WTC11 (cell line): Measurements from ENCODE around the gene HDAC7. TPM values are rescaled to one million over a fixed set of nuclear protein-coding genes. Genes with fewer than 3 reads are reported as not detected.

ENCODE experiments used
- ATAC-seq: fragments of 200-7000 bp; cut with Tn5 transposase; 2 replicates; pipeline ENCODE4 v1.10.0; 2021; ENCODE audit warnings: mild to moderate bottlenecking, moderate library complexity
- CTCF ChIA-PET: fragments of 300-600 bp; sonication (Branson Sonifier 250); formaldehyde crosslinking; loops from one replicate; lab custom pipeline; 2021; ENCODE audit warnings: antibody characterized with exemption; lab: Charles Lee
- POLR2A ChIA-PET: fragments of 350-600 bp; sonication (Branson Sonifier 250); formaldehyde crosslinking; loops from one replicate; lab custom pipeline; 2021; ENCODE audit warnings: antibody characterized with exemption; lab: Charles Lee
- DNase-seq: peaks from one replicate; pipeline ENCODE4 v3.0.0; 2021; ENCODE audit warnings: low spot score
- H3K27ac Mint-ChIP-seq: 2 replicates; pipeline ENCODE4 v1.8.0; 2021; ENCODE audit warnings: mixed read lengths
- H3K27me3 Mint-ChIP-seq: 2 replicates; pipeline ENCODE4 v1.8.0; 2021; ENCODE audit warnings: low read depth, mild to moderate bottlenecking, moderate library complexity, mixed read lengths
- H3K36me3 Mint-ChIP-seq: 2 replicates; pipeline ENCODE4 v1.8.0; 2021; ENCODE audit warnings: mixed read lengths
- H3K4me1 Mint-ChIP-seq: 2 replicates; pipeline ENCODE4 v1.8.0; 2022; ENCODE audit warnings: mixed read lengths
- H3K4me3 Mint-ChIP-seq: 2 replicates; pipeline ENCODE4 v1.8.0; 2021; ENCODE audit warnings: mild to moderate bottlenecking, moderate library complexity, mixed read lengths
- H3K9me3 Mint-ChIP-seq: 2 replicates; pipeline ENCODE4 v1.8.0; 2021; ENCODE audit warnings: mixed read lengths
- JAZF1 ChIP-seq: fragments of 250-450 bp; sonication (Bioruptor Pico); IDR thresholded peaks from 2 replicates; pipeline ENCODE4 v1.9.0; 2021; ENCODE audit warnings: moderate library complexity, mild to moderate bottlenecking, inconsistent platforms
- JUN ChIP-seq: sonication (generic); formaldehyde crosslinking; IDR thresholded peaks from 2 replicates; pipeline ENCODE4 v1.8.0; 2023; ENCODE audit warnings: mild to moderate bottlenecking, missing genetic modification reagents
- KAT7 ChIP-seq: sonication (generic); formaldehyde crosslinking; IDR thresholded peaks from 2 replicates; pipeline ENCODE4 v1.8.1; 2023; ENCODE audit warnings: missing genetic modification reagents, mild to moderate bottlenecking, borderline replicate concordance
- SMAD4 ChIP-seq: sonication (generic); formaldehyde crosslinking; IDR thresholded peaks from 2 replicates; pipeline ENCODE4 v1.8.0; 2022; ENCODE audit warnings: mild to moderate bottlenecking, missing genetic modification reagents
- TEAD1 ChIP-seq: sonication (generic); formaldehyde crosslinking; IDR thresholded peaks from 2 replicates; pipeline ENCODE4 v1.8.0; 2022; ENCODE audit warnings: mild to moderate bottlenecking, missing genetic modification reagents
- ZNF423 ChIP-seq: fragments of 250-450 bp; sonication (Bioruptor Pico); IDR thresholded peaks from 2 replicates; pipeline ENCODE4 v2.1.2; 2022; ENCODE audit warnings: mild to moderate bottlenecking, moderate library complexity
- total RNA-seq: library from RNA; stranded (reverse); gene quantifications from 3 replicates; pipeline ENCODE4 v1.2.3, GENCODE V29; 2021
- TF ChIP-seq, protein P1 (sequence below): fragments of 200-600 bp; IDR thresholded peaks from 2 replicates; pipeline ENCODE4 v1.8.0; 2022; ENCODE audit warnings: antibody characterized with exemption
- TF ChIP-seq, protein P2 (sequence below): sonication (generic); formaldehyde crosslinking; IDR thresholded peaks from 2 replicates; pipeline ENCODE4 v1.8.0; 2022; ENCODE audit warnings: missing genetic modification reagents
- TF ChIP-seq, protein P3 (sequence below): sonication (generic); formaldehyde crosslinking; IDR thresholded peaks from 2 replicates; pipeline ENCODE4 v1.8.0; 2023; ENCODE audit warnings: missing genetic modification reagents, mild to moderate bottlenecking, borderline replicate concordance
- TF ChIP-seq, protein P4 (sequence below): sonication (generic); formaldehyde crosslinking; IDR thresholded peaks from 2 replicates; pipeline ENCODE4 v1.8.1; 2023; ENCODE audit warnings: mild to moderate bottlenecking, missing genetic modification reagents, moderate library complexity
- TF ChIP-seq, protein P5 (sequence below): fragments of 250-450 bp; sonication (Bioruptor Pico); IDR thresholded peaks from 2 replicates; pipeline ENCODE4 v1.9.0; 2021; ENCODE audit warnings: mild to moderate bottlenecking
- TF ChIP-seq, protein P6 (sequence below): sonication (generic); formaldehyde crosslinking; IDR thresholded peaks from 2 replicates; pipeline ENCODE4 v1.8.1; 2023; ENCODE audit warnings: mild to moderate bottlenecking, missing genetic modification reagents, moderate library complexity

HDAC7 gene
- total RNA-seq, 1 experiment from 2014 or later, result 111 TPM

DNA sequence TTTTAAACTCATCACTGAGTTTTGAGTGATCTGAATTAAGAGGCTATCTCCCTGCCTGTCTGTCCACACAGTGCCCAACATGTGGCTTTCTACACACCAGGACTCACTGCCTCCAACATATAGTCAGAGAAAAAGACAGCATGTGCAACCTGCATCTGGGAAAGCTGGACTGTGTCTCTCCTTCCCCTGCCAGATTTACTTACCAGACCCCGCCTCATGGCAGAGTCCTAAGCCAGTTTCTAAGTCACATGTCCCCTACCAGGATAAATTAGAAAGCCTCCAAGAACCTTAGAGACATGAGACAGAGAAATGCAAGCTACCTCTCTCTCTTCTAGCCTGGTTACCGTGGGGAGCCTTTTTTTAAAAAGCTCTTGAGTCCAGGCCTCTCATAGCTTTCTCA, 2.7 kb upstream of the HDAC7 start:
- ATAC-seq (no peak), DNase-seq (no peak)
- no peaks in the 10 kb centered on the region for H3K9me3 Mint-ChIP-seq
- H3K27me3 Mint-ChIP-seq, result peaks cover 12% of the 10 kb centered on the region
- H3K36me3 Mint-ChIP-seq, result no peaks in the 10 kb centered on the region
- CTCF ChIA-PET, result interaction anchor here (1.3 to 7.6 kb wide), 4 partner anchors 15 to 81 kb away, joined by 3 to 134 read pairs (median 8); no protein-coding TSS in a partner anchor
- TF ChIP-seq, protein P1, sequence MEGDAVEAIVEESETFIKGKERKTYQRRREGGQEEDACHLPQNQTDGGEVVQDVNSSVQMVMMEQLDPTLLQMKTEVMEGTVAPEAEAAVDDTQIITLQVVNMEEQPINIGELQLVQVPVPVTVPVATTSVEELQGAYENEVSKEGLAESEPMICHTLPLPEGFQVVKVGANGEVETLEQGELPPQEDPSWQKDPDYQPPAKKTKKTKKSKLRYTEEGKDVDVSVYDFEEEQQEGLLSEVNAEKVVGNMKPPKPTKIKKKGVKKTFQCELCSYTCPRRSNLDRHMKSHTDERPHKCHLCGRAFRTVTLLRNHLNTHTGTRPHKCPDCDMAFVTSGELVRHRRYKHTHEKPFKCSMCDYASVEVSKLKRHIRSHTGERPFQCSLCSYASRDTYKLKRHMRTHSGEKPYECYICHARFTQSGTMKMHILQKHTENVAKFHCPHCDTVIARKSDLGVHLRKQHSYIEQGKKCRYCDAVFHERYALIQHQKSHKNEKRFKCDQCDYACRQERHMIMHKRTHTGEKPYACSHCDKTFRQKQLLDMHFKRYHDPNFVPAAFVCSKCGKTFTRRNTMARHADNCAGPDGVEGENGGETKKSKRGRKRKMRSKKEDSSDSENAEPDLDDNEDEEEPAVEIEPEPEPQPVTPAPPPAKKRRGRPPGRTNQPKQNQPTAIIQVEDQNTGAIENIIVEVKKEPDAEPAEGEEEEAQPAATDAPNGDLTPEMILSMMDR, result no peak
- TF ChIP-seq JAZF1 (CRISPR knock-in tag) (no peak), TEAD1 (CRISPR knock-in tag) (no peak), ZNF423 (CRISPR knock-in tag) (no peak), JUN (CRISPR knock-in tag) (no peak)
- TF ChIP-seq, protein P2, sequence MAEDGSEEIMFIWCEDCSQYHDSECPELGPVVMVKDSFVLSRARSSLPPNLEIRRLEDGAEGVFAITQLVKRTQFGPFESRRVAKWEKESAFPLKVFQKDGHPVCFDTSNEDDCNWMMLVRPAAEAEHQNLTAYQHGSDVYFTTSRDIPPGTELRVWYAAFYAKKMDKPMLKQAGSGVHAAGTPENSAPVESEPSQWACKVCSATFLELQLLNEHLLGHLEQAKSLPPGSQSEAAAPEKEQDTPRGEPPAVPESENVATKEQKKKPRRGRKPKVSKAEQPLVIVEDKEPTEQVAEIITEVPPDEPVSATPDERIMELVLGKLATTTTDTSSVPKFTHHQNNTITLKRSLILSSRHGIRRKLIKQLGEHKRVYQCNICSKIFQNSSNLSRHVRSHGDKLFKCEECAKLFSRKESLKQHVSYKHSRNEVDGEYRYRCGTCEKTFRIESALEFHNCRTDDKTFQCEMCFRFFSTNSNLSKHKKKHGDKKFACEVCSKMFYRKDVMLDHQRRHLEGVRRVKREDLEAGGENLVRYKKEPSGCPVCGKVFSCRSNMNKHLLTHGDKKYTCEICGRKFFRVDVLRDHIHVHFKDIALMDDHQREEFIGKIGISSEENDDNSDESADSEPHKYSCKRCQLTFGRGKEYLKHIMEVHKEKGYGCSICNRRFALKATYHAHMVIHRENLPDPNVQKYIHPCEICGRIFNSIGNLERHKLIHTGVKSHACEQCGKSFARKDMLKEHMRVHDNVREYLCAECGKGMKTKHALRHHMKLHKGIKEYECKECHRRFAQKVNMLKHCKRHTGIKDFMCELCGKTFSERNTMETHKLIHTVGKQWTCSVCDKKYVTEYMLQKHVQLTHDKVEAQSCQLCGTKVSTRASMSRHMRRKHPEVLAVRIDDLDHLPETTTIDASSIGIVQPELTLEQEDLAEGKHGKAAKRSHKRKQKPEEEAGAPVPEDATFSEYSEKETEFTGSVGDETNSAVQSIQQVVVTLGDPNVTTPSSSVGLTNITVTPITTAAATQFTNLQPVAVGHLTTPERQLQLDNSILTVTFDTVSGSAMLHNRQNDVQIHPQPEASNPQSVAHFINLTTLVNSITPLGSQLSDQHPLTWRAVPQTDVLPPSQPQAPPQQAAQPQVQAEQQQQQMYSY (CRISPR knock-in tag), result no peak
- TF ChIP-seq, protein P3, sequence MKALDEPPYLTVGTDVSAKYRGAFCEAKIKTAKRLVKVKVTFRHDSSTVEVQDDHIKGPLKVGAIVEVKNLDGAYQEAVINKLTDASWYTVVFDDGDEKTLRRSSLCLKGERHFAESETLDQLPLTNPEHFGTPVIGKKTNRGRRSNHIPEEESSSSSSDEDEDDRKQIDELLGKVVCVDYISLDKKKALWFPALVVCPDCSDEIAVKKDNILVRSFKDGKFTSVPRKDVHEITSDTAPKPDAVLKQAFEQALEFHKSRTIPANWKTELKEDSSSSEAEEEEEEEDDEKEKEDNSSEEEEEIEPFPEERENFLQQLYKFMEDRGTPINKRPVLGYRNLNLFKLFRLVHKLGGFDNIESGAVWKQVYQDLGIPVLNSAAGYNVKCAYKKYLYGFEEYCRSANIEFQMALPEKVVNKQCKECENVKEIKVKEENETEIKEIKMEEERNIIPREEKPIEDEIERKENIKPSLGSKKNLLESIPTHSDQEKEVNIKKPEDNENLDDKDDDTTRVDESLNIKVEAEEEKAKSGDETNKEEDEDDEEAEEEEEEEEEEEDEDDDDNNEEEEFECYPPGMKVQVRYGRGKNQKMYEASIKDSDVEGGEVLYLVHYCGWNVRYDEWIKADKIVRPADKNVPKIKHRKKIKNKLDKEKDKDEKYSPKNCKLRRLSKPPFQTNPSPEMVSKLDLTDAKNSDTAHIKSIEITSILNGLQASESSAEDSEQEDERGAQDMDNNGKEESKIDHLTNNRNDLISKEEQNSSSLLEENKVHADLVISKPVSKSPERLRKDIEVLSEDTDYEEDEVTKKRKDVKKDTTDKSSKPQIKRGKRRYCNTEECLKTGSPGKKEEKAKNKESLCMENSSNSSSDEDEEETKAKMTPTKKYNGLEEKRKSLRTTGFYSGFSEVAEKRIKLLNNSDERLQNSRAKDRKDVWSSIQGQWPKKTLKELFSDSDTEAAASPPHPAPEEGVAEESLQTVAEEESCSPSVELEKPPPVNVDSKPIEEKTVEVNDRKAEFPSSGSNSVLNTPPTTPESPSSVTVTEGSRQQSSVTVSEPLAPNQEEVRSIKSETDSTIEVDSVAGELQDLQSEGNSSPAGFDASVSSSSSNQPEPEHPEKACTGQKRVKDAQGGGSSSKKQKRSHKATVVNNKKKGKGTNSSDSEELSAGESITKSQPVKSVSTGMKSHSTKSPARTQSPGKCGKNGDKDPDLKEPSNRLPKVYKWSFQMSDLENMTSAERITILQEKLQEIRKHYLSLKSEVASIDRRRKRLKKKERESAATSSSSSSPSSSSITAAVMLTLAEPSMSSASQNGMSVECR (CRISPR knock-in tag), result no peak
- TF ChIP-seq, all 79 proteins: peak for 0
- peaks cover 55% of the 10 kb centered on the region for H3K4me1 Mint-ChIP-seq
- H3K27ac Mint-ChIP-seq, result no peak overlapping the region
- no peak overlapping the region; the same call in 1 of the 2 replicates for H3K4me3 Mint-ChIP-seq
- POLR2A ChIA-PET, result no interaction called here

DNA sequence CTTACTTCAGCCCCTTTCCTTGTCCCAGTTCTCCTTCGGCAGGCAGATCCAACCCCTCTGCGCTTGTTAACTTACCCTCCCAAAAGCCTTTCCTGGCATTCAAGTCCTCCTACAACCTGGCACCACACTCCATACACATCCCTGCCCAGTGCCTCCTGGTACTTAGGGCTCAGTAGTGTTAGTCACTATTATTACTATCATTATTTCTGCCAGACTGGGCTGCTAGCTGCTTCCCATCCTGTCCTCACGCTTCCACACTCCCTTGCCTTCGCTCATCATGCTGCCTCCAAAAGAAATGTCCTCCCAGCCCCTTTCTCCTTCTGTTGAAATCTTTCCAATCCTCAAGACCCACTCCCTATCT, 1.6 kb upstream of the HDAC7 start:
- TF ChIP-seq, protein P4, sequence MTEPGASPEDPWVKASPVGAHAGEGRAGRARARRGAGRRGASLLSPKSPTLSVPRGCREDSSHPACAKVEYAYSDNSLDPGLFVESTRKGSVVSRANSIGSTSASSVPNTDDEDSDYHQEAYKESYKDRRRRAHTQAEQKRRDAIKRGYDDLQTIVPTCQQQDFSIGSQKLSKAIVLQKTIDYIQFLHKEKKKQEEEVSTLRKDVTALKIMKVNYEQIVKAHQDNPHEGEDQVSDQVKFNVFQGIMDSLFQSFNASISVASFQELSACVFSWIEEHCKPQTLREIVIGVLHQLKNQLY (CRISPR knock-in tag), result no peak
- TF ChIP-seq, protein P5, sequence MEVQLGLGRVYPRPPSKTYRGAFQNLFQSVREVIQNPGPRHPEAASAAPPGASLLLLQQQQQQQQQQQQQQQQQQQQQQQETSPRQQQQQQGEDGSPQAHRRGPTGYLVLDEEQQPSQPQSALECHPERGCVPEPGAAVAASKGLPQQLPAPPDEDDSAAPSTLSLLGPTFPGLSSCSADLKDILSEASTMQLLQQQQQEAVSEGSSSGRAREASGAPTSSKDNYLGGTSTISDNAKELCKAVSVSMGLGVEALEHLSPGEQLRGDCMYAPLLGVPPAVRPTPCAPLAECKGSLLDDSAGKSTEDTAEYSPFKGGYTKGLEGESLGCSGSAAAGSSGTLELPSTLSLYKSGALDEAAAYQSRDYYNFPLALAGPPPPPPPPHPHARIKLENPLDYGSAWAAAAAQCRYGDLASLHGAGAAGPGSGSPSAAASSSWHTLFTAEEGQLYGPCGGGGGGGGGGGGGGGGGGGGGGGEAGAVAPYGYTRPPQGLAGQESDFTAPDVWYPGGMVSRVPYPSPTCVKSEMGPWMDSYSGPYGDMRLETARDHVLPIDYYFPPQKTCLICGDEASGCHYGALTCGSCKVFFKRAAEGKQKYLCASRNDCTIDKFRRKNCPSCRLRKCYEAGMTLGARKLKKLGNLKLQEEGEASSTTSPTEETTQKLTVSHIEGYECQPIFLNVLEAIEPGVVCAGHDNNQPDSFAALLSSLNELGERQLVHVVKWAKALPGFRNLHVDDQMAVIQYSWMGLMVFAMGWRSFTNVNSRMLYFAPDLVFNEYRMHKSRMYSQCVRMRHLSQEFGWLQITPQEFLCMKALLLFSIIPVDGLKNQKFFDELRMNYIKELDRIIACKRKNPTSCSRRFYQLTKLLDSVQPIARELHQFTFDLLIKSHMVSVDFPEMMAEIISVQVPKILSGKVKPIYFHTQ, result no peak
- TF ChIP-seq KAT7 (CRISPR knock-in tag) (no peak), SMAD4 (CRISPR knock-in tag) (no peak)
- TF ChIP-seq, protein P6, sequence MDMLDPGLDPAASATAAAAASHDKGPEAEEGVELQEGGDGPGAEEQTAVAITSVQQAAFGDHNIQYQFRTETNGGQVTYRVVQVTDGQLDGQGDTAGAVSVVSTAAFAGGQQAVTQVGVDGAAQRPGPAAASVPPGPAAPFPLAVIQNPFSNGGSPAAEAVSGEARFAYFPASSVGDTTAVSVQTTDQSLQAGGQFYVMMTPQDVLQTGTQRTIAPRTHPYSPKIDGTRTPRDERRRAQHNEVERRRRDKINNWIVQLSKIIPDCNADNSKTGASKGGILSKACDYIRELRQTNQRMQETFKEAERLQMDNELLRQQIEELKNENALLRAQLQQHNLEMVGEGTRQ (CRISPR knock-in tag), result no peak
- TF ChIP-seq, all 79 proteins: peak for 0
- Mint-ChIP-seq H3K4me1 (peaks cover 60% of the 10 kb centered on the region), H3K36me3 (no peaks in the 10 kb centered on the region), H3K9me3 (no peaks in the 10 kb centered on the region), H3K4me3 (peak overlapping the region; percentile 86), H3K27ac (peak overlapping the region; percentile 98), H3K27me3 (peaks cover 12% of the 10 kb centered on the region)
- CTCF ChIA-PET, result interaction anchor here (0.7 to 7.6 kb wide), 8 partner anchors 8 to 142 kb away, joined by 3 to 134 read pairs (median 5); partner anchors contain the start of gene TMEM106C
- POLR2A ChIA-PET, result interaction anchor here (0.6 to 1.3 kb wide), 7 partner anchors 8 to 84 kb away, joined by 3 to 5 read pairs (median 3); partner anchors contain the start of gene VDR
- ATAC-seq (no peak), DNase-seq (no peak)
